ENCODE results near the gene SCN5A. TPM values are rescaled to one million over a fixed set of nuclear protein-coding genes. Genes with fewer than 3 reads are reported as not detected.

The SCN5A gene
- polyA plus RNA-seq, 6 donors from 2014 or later, result not detected

DNA sequence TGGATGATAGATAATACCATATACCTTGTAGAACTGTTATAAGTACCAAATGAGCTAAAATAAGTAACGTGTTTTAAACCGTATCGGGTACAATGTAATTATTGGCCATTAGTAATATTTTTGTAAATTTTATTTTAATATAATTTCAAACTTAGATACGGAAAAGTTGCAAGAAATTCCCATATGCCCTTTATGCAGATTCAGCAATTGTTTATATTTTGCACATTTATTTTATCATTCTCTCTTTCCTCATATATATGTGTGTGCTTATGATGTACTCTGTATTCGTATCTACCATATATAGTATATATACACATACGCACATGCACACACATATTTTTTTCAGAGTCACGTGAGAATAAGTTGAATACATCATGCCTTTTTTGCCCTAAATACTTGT is 114.9 kb downstream of the SCN5A start:
- H3K4me1 Mint-ChIP-seq, result peaks cover 0 to 10% (median 5%) of the 10 kb centered on the region in 3 donors
- peaks cover 18 to 24% of the 10 kb centered on the region in 2 donors for H3K36me3 Mint-ChIP-seq
- H3K27ac Mint-ChIP-seq, result no peak overlapping the region

DNA sequence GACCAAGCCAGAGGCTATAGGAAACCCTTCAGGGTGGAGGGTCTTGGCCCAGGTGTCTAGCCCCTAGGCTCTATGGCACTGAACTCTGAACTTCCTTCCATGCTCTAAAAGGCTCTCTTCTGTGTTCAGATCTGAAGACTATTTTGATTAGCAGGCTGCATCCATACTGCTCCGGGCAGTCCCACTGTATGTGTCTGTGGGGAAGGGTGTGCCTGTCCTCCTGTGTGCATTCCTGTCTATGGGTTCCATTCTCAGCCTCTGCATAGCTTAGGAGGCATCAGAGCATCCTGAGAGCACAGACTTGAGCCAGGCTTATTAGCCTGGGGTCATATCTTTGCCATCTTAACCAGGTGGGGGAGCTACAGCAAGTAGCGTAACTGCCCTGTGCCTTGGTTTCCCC is 115.3 kb downstream of the SCN5A start:
- DNase-seq, result no peak
- peaks cover 0 to 3% (median 0%) of the 10 kb centered on the region in 7 donors for H3K9me3 Mint-ChIP-seq
- peaks cover 19 to 25% of the 10 kb centered on the region in 2 donors for H3K36me3 Mint-ChIP-seq
- no peak overlapping the region for H3K4me3 Mint-ChIP-seq
- H3K27ac Mint-ChIP-seq, result no peak overlapping the region
- H3K4me1 Mint-ChIP-seq, result peaks cover 0 to 9% (median 5%) of the 10 kb centered on the region in 3 donors
- no peaks in the 10 kb centered on the region for H3K27me3 Mint-ChIP-seq
- ATAC-seq (ENCODE audit: low read depth in 2 of 2), result no peak

More for the DNA sequence above, 114.9 kb downstream of the SCN5A start:
- H3K27me3 Mint-ChIP-seq, result no peaks in the 10 kb centered on the region
- no peak overlapping the region for H3K4me3 Mint-ChIP-seq
- DNase-seq, result no peak
- no peak for ATAC-seq (ENCODE audit: low read depth in 2 of 2)
- peaks cover 0 to 3% (median 0%) of the 10 kb centered on the region in 7 donors for H3K9me3 Mint-ChIP-seq

DNA sequence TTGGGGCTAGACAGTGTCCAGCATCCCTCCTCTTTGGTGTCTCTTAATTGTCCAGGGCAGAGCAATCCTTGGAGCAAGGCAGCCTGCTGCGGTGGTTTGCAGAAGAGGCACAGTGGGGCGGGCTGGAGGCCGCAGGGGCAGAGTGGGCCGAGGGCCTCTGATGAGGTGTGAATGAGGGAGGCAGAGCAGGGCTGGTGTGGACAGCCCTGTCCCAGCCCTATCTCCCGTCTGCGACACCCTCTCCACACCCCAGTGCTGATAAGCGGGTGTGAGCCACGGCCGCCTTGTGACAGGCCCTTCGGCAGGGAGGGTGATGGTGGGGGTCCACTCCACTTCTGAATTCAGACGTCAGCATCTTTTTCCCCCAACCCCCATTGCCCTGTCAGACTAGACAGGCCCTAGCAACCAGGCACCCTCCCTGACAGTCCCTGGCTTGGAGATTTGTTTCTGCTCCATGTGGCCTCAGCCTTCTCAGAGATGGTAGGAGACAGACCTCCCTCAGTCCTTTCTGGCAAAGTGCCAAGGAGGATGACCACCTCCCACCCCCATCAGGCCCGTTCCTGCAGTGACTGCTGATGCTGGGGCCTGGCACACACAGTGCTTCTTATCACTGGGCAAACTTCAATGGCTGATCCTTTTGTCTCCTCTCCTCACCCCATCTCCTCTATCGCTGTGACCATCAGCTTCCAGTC is 116.1 kb downstream of the SCN5A start:
- peak overlapping the region in 1 of 6 donors; percentile 62 for H3K27ac Mint-ChIP-seq
- peaks cover 0 to 3% (median 0%) of the 10 kb centered on the region in 7 donors for H3K9me3 Mint-ChIP-seq
- peaks cover 19 to 25% of the 10 kb centered on the region in 2 donors for H3K36me3 Mint-ChIP-seq
- peaks cover 0 to 5% (median 4%) of the 10 kb centered on the region in 3 donors for H3K4me1 Mint-ChIP-seq
- ATAC-seq (ENCODE audit: low read depth in 2 of 2), result no peak
- H3K4me3 Mint-ChIP-seq, result no peak overlapping the region
- DNase-seq, result no peak
- no peaks in the 10 kb centered on the region for H3K27me3 Mint-ChIP-seq

DNA sequence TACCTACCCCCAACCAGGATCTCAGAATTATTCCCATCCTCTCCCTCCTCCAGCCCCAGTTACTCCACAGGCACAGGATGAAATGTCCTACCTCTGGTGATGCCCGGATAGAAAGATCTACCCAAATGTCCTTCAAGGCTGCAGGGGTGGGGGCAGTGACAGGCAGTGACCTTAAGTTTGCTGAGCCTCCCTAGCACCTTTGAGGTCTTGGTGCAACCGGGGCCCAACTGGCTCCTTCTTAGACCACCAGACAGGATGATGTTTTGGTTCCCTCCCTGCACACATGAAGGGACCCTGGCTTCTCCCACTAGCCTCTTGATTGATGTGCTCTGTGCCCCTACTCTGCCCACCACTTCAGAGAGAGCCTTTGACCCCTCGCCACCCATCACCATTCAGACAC is 117.0 kb downstream of the SCN5A start:
- no peak overlapping the region for H3K27ac Mint-ChIP-seq
- ATAC-seq (ENCODE audit: low read depth in 2 of 2), result no peak
- peaks cover 0 to 5% (median 4%) of the 10 kb centered on the region in 3 donors for H3K4me1 Mint-ChIP-seq
- peaks cover 25 to 34% of the 10 kb centered on the region in 2 donors for H3K36me3 Mint-ChIP-seq
- H3K4me3 Mint-ChIP-seq, result no peak overlapping the region
- peaks cover 0 to 3% (median 0%) of the 10 kb centered on the region in 7 donors for H3K9me3 Mint-ChIP-seq
- no peaks in the 10 kb centered on the region for H3K27me3 Mint-ChIP-seq
- no peak for DNase-seq

DNA sequence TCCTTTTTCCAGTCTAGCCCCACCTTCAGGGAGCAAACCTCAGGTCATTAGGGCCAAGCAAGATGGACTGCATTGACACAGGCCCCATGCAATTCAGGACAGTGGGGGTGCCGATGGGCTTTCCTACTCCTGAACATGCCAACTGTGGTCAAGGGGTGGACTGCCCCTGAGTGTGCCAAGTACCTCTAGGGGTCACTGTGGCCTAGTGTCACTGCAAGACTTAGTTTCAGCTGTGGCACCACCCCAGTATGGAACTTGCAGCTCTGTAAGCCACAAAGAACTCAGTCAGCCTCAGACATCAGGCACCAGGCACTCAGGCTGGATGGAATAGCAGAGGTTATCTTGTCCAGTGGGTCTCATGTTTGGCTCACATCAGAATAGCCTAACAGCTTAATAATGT is 121.0 kb downstream of the SCN5A start:
- Mint-ChIP-seq H3K27me3 (no peaks in the 10 kb centered on the region), H3K36me3 (peaks cover 28 to 44% of the 10 kb centered on the region in 2 donors), H3K9me3 (no peaks in the 10 kb centered on the region), H3K27ac (no peak overlapping the region), H3K4me1 (peaks cover 0 to 5% (median 0%) of the 10 kb centered on the region in 3 donors), H3K4me3 (no peak overlapping the region)
- no peak for ATAC-seq (ENCODE audit: low read depth in 2 of 2)
- no peak for DNase-seq

DNA sequence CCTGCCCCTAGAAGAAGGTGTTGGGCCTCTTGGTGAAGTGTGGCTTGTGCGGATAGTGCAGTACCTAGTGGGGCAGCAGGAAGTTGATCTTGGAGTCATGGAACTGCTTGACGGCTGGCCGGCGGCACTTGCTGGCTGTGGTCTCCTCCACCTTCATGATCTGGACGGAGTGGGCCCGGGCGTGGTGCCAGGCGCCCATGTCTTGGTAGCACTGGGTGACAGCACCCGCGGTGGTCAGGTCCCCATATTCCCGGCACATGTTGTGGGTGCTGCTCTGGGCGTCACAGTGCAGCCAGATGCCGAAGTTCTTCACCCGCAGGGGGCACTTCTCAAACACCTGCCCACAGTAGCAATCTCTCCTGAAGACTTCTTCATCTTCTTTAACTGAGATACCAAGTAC is 122.7 kb downstream of the SCN5A start:
- Mint-ChIP-seq H3K9me3 (no peaks in the 10 kb centered on the region), H3K4me3 (no peak overlapping the region), H3K27me3 (no peaks in the 10 kb centered on the region), H3K4me1 (no peaks in the 10 kb centered on the region), H3K36me3 (peaks cover 28 to 44% of the 10 kb centered on the region in 2 donors), H3K27ac (peak overlapping the region in 1 of 6 donors; percentile 27)
- no peak for DNase-seq
- no peak for ATAC-seq (ENCODE audit: low read depth in 2 of 2)

DNA sequence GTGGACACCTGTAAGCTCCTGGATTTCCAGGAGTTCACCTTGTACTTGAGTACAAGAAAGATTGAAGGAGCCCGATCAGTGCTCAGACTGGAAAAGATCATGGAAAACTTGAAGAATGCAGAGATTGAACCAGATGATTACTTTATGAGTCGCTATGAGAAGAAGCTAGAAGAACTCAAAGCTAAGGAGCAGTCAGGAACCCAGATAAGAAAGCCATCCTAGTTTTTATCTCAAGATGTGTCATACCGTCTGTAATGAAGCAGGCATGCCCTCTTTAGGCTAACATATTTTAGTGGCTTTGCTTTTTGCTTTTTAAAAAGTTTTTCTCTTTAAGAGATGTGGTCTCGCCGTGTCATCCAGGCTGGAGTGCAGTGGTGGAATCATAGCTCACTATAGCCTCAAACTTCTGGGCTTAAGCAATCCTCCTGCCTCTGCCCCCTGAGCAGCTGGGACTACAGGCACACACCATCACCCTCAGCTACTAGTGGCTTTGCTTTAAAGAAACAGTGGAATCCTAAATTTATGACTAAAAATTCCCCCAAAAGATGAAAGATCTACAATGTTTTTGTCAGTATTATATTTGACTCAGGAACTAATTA is 125.2 kb downstream of the SCN5A start:
- Mint-ChIP-seq H3K4me3 (peak overlapping the region in 1 of 8 donors; percentile 4), H3K4me1 (peaks cover 11 to 20% (median 15%) of the 10 kb centered on the region in 3 donors), H3K27me3 (no peaks in the 10 kb centered on the region), H3K27ac (no peak overlapping the region), H3K36me3 (peaks cover 19 to 36% of the 10 kb centered on the region in 2 donors), H3K9me3 (no peaks in the 10 kb centered on the region)
- DNase-seq, result no peak
- ATAC-seq (ENCODE audit: low read depth in 2 of 2), result no peak

DNA sequence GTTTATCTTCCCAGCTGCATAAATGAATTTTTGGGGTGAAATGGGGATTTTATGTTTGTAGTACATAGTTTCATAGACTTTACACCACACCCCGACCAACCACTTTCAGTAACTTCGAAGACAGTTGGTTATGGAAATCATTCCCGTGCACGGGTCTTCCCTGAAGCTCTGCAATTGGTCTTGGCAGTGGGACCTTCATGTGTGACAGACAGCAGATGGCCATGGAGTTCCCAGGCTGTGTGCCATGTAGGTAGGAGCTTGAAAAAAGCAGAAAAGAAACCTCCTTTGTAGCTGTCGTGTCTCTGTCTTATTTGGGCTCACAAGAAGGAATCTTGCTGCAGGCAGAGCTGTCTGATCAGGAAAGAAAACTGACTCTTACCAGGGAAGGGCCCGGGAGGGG is 127.5 kb downstream of the SCN5A start:
- ATAC-seq (ENCODE audit: low read depth in 2 of 2) (no peak), DNase-seq (no peak)
- H3K4me3 Mint-ChIP-seq, result no peak overlapping the region
- H3K36me3 Mint-ChIP-seq, result peaks cover 8 to 27% of the 10 kb centered on the region in 2 donors
- no peaks in the 10 kb centered on the region for H3K27me3 Mint-ChIP-seq
- H3K4me1 Mint-ChIP-seq, result peaks cover 17 to 26% (median 19%) of the 10 kb centered on the region in 3 donors
- no peak overlapping the region for H3K27ac Mint-ChIP-seq
- H3K9me3 Mint-ChIP-seq, result no peaks in the 10 kb centered on the region

DNA sequence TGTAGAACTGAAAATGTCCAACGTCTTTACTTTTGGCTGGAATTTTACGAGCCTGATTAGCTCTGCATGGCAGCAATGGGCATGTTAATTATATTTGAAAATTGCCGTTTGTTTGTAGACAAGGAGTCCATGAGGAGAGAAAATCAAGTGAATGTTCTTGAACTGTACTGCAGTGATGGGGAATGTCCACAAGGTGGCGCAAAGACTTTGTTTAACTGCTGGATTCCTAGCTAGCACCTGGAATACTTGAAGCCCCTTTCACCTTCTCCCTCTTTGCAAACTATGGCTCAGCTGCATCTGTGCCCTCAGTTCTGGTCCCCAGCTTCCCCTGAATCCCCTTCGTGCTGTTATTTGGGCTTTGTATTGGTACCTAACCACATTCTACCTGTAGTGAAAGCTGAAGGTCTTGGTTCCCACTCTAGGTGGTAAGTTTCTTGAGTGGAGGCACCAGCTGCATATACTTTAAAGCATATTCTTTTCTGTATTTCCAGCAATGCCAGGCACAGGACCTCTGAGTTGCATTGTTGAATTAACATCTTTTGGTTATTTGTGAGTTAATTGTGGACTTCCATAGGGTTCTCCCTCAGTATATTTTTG is 128.0 kb downstream of the SCN5A start:
- DNase-seq (peak; percentile 46), ATAC-seq (ENCODE audit: low read depth in 2 of 2) (peak in 1 of 2 donors; percentile 37)
- H3K4me3 Mint-ChIP-seq, result no peak overlapping the region

DNA sequence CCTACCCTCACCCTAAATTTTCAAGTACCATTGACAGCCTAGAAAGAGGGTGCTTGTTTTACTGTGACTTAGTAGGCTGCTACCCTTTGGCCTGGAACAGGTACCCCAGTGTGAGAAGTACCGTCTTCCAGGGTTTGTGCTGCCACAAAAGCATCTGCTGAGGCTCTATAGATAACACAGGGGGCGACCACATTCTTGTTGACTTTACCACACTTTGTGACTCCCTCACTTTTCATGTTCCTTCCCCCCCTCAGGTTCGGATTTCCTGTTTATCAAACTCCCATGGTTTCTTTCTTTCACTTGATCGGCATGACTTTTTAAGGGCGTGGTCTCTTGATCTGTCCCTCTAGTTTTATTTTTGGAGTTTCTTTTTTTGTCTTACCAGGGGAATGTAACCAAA is 129.8 kb downstream of the SCN5A start:
- Mint-ChIP-seq H3K36me3 (peaks cover 2 to 9% of the 10 kb centered on the region in 2 donors), H3K4me1 (peaks cover 17 to 26% (median 19%) of the 10 kb centered on the region in 3 donors), H3K9me3 (no peaks in the 10 kb centered on the region), H3K4me3 (peak overlapping the region in 4 of 8 donors; percentile 17 to 72 (median 38)), H3K27me3 (no peaks in the 10 kb centered on the region), H3K27ac (peak overlapping the region; percentile 1 to 96 (median 86))
- ATAC-seq (ENCODE audit: low read depth in 2 of 2) (no peak), DNase-seq (no peak)

More for the DNA sequence above, 128.0 kb downstream of the SCN5A start:
- Mint-ChIP-seq H3K4me1 (peaks cover 17 to 26% (median 19%) of the 10 kb centered on the region in 3 donors), H3K27me3 (no peaks in the 10 kb centered on the region), H3K9me3 (no peaks in the 10 kb centered on the region), H3K27ac (peak overlapping the region in 2 of 6 donors; percentile 11 to 52), H3K36me3 (peaks cover 8 to 21% of the 10 kb centered on the region in 2 donors)

DNA sequence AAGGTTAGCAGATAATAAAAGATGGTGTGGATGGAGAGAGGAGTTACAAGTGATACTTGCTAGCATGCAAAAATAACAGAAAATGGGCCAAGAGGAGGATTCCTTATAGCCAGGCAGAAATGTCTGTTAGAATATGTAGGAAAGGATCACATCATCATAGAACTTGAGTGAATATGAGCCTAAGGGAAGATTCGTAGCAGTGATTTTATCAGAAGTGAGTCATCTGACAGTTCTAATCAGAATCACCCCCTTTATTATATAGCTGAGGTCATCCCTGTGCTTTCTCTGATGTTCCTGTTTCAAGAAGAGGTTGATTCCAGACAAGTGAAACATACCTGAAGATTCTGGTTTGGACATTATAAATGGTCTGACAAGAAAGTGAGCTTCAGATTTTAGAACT is 130.5 kb downstream of the SCN5A start:
- Mint-ChIP-seq H3K4me1 (peaks cover 17 to 26% (median 19%) of the 10 kb centered on the region in 3 donors), H3K36me3 (peaks cover 2 to 4% of the 10 kb centered on the region in 2 donors), H3K4me3 (peak overlapping the region in 1 of 8 donors; percentile 24), H3K9me3 (no peaks in the 10 kb centered on the region), H3K27ac (peak overlapping the region in 4 of 6 donors; percentile 17 to 93 (median 76)), H3K27me3 (no peaks in the 10 kb centered on the region)
- DNase-seq, result no peak
- ATAC-seq (ENCODE audit: low read depth in 2 of 2), result no peak

DNA sequence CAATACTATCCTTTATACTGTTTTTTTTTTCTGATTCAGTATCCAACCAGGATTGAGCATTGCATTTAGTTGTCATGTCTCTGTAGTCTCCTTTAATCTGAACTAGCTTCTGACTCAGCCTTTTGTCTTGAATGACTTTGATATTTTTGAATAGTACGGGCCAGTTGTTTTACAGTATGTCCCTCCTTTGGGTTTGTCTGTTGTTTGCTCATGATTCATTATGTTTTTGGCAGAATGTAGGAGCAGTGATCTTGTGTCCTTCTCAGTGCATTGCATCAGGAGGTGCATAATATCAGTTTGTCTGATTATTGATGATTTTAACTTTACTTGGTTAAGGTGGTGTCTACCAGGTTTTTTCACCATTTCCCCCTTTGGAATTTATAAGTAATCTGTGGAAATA is 132.8 kb downstream of the SCN5A start:
- ATAC-seq (ENCODE audit: low read depth in 2 of 2) (no peak), DNase-seq (no peak)
- no peak overlapping the region for H3K4me3 Mint-ChIP-seq
- peaks cover 17 to 26% (median 19%) of the 10 kb centered on the region in 3 donors for H3K4me1 Mint-ChIP-seq
- H3K9me3 Mint-ChIP-seq, result no peaks in the 10 kb centered on the region
- H3K36me3 Mint-ChIP-seq, result peaks cover 0 to 12% of the 10 kb centered on the region in 2 donors
- H3K27ac Mint-ChIP-seq, result no peak overlapping the region
- H3K27me3 Mint-ChIP-seq, result no peaks in the 10 kb centered on the region

DNA sequence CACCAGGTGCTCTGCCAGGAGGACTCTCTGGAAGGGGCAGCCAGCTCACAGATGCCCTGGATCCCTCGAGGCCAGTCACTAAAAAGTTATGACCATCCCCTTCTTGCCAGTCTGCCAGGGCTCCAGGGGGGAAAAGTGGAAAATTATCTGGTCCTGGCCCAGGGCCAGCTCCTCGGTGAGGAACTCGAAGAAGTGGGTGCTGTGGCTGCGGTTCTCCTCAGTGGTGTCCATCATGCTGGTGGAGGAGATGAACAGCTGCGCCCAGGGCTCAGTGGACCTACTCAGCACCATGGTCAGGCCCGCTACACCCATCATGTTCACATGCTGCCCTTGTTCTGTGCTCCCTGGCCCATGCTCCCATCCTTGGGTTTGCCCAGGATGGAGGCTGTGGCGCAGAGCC is 134.1 kb downstream of the SCN5A start:
- Mint-ChIP-seq H3K27me3 (no peaks in the 10 kb centered on the region), H3K4me3 (no peak overlapping the region), H3K4me1 (peaks cover 12 to 17% (median 17%) of the 10 kb centered on the region in 3 donors), H3K36me3 (peaks cover 0 to 12% of the 10 kb centered on the region in 2 donors), H3K27ac (no peak overlapping the region), H3K9me3 (no peaks in the 10 kb centered on the region)
- DNase-seq (no peak), ATAC-seq (ENCODE audit: low read depth in 2 of 2) (no peak)
